ENCODE data around the gene CACNA2D2. TPM values are rescaled to one million over a fixed set of nuclear protein-coding genes. Genes with fewer than 3 reads are reported as not detected.

CACNA2D2 gene
- total RNA-seq, 2 donors from 2014 or later, result 5.6 to 9.1 TPM

DNA sequence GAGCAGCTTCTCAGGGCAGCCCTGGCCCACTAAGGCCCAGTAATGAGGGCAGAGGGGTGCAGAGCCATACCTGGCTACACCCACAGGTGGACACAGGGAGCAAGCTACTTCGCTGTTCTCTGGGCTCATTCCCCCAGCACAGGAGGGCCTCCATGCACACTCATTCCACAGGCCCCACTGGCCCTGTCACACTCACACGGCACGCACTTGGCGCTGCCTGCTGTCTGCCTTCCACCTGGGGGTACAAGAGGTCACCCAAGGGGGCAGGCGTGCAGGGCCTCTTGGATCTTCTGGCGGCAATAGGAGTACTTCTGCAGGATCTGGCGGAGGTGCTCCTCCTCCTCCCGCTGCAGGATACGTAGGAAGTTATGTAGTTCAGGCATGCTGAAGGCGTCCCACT, 173.1 kb downstream of the CACNA2D2 start:
- Histone ChIP-seq H3K4me1 (replicated peaks) (peaks cover 24% of the 10 kb centered on the region), H3K36me3 (peaks cover 8 to 13% of the 10 kb centered on the region in 2 donors), H3K27me3 (replicated peaks; ENCODE audit: insufficient read depth) (no peaks in the 10 kb centered on the region), H3K4me3 (no peak overlapping the region), H3K9me3 (no peaks in the 10 kb centered on the region), H3K27ac (no peak overlapping the region)
- intact Hi-C loops (cut with DNase I), result no loop called here
- DNase-seq (ENCODE audit: low spot score), result no peak
- TF ChIP-seq POLR2A (IDR thresholded peaks at IDR 0.05) (no peak), POLR2AphosphoS5 (IDR thresholded peaks at IDR 0.05) (no peak)
- WGBS, result 96% methylated on average over 10 of the region's 10 CpGs

DNA sequence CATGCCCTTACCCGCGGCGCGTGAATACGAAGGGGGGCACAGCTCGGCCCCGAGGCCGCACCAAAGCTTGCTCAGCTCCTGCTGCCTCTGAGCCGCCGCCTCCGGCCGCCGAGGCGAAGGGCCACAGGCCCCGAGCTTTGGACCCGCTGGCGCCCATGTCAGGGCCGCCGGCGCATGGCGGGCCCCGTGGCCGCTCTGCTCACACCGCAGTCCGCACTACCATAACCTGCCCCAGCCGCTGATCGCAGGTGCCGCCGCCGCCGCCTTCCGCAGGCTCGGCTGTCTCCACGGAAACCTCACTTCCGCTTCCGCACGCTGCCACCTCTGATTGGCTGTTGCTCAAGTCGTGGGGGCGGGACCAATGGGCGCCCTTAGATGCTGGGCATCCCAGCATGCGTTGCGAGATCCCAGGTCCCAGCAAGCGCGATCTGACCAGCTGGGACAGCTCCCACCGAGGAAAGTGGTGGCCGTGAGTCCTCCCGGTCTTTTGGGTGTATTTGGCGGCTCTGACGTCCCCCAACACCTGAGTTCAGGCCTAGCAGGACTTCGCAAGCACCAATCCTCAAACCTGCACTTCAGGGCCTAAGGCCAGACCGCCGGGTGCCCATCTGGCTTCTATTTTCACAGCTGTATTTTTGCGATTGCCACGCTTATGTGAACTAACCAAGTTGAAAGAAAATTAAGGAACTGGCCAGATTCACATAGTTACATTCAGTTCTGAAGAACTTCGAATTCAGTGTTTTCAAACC, 175.3 kb downstream of the CACNA2D2 start, which contains the start of gene TUSC2:
TUSC2 (minus strand) TSS at position 281 of the 749 bp plus-strand sequence; CDS start at position 157, 124 bp downstream.
- TF ChIP-seq POLR2A (IDR thresholded peaks at IDR 0.05) (peak; percentile 69), POLR2AphosphoS5 (IDR thresholded peaks at IDR 0.05) (peak; percentile 99)
- TF ChIP-seq, protein P1, sequence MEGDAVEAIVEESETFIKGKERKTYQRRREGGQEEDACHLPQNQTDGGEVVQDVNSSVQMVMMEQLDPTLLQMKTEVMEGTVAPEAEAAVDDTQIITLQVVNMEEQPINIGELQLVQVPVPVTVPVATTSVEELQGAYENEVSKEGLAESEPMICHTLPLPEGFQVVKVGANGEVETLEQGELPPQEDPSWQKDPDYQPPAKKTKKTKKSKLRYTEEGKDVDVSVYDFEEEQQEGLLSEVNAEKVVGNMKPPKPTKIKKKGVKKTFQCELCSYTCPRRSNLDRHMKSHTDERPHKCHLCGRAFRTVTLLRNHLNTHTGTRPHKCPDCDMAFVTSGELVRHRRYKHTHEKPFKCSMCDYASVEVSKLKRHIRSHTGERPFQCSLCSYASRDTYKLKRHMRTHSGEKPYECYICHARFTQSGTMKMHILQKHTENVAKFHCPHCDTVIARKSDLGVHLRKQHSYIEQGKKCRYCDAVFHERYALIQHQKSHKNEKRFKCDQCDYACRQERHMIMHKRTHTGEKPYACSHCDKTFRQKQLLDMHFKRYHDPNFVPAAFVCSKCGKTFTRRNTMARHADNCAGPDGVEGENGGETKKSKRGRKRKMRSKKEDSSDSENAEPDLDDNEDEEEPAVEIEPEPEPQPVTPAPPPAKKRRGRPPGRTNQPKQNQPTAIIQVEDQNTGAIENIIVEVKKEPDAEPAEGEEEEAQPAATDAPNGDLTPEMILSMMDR (IDR thresholded peaks at IDR 0.05), result peak in 2 of 4 experiments; percentile 12 to 32
- Histone ChIP-seq H3K27ac (peak within 1 kb of the TSS; percentile 73 to 77), H3K9me3 (no peaks in the 10 kb centered on the region), H3K36me3 (peaks cover 8 to 13% of the 10 kb centered on the region in 2 donors), H3K4me3 (peak within 1 kb of the TSS; percentile 96 to 99), H3K4me1 (replicated peaks) (peaks cover 10% of the 10 kb centered on the region), H3K27me3 (replicated peaks; ENCODE audit: insufficient read depth) (no peaks in the 10 kb centered on the region)
- intact Hi-C loops (cut with DNase I), result no loop called here
- peak; percentile 98 for DNase-seq (ENCODE audit: low spot score)
- 1% methylated on average over 53 of the region's 55 CpGs for WGBS

DNA sequence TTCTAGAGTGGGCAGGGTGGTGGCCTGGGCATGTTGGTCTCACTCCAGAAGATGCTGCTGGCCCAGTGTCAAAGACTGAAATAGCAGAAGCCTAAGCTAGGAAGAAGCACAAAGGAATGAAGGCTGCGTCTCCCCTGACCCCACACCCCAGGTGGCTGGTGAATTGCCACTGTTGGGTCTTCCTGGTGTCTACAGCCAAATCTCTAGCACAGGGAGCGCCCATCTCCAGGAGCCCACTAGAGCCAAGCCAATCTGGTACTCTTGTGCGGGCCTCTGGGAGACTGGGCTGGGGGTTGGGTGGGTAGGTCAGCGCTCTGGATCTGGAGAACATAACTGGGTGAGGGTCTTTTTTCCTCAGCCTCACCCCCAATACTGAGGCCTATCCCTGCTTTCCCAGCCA, 176.3 kb downstream of the CACNA2D2 start:
- WGBS, result 44% methylated on average over 4 of the region's 4 CpGs
- H3K27ac ChIP-seq, result peak overlapping the region in 1 of 2 donors; percentile 77
- H3K27me3 ChIP-seq (replicated peaks; ENCODE audit: insufficient read depth), result no peaks in the 10 kb centered on the region
- DNase-seq (ENCODE audit: low spot score), result no peak
- TF ChIP-seq POLR2AphosphoS5 (IDR thresholded peaks at IDR 0.05) (no peak), POLR2A (IDR thresholded peaks at IDR 0.05) (no peak)
- TF ChIP-seq, protein P1 (IDR thresholded peaks at IDR 0.05), result no peak
- H3K4me1 ChIP-seq (replicated peaks), result peaks cover 9% of the 10 kb centered on the region
- intact Hi-C loops (cut with DNase I), result no loop called here
- peaks cover 8 to 13% of the 10 kb centered on the region in 2 donors for H3K36me3 ChIP-seq
- H3K9me3 ChIP-seq, result no peaks in the 10 kb centered on the region
- H3K4me3 ChIP-seq, result peak overlapping the region; percentile 96 to 99

DNA sequence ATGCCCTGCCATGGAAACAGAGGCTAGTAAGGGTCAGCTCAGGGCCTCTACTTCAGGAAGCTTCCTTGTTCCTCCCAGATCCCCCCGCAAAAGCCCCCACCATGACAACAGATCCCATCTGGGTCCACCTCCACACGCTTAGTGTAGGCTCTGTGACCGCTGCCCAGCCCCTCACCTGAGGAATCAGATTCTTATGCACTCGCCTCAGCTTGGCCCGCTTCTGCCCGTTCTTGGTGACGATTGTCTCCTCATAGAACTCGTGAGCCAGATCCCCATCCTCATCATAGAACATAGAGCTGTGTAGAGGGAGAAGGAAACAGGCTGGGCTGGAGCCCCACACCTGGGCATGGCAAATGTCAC, 177.3 kb downstream of the CACNA2D2 start:
- TF ChIP-seq POLR2AphosphoS5 (IDR thresholded peaks at IDR 0.05), result no peak
- no peak for TF ChIP-seq POLR2A (IDR thresholded peaks at IDR 0.05)
- TF ChIP-seq, protein P1 (IDR thresholded peaks at IDR 0.05), result no peak
- Histone ChIP-seq H3K27ac (no peak overlapping the region), H3K4me1 (replicated peaks) (peaks cover 9% of the 10 kb centered on the region), H3K36me3 (peaks cover under 1 to 13% of the 10 kb centered on the region in 2 donors), H3K9me3 (no peaks in the 10 kb centered on the region), H3K27me3 (replicated peaks; ENCODE audit: insufficient read depth) (no peaks in the 10 kb centered on the region), H3K4me3 (no peak overlapping the region)
- intact Hi-C loops (cut with DNase I), result no loop called here
- WGBS, result 79% methylated on average over 8 of the region's 8 CpGs
- DNase-seq (ENCODE audit: low spot score), result no peak

DNA sequence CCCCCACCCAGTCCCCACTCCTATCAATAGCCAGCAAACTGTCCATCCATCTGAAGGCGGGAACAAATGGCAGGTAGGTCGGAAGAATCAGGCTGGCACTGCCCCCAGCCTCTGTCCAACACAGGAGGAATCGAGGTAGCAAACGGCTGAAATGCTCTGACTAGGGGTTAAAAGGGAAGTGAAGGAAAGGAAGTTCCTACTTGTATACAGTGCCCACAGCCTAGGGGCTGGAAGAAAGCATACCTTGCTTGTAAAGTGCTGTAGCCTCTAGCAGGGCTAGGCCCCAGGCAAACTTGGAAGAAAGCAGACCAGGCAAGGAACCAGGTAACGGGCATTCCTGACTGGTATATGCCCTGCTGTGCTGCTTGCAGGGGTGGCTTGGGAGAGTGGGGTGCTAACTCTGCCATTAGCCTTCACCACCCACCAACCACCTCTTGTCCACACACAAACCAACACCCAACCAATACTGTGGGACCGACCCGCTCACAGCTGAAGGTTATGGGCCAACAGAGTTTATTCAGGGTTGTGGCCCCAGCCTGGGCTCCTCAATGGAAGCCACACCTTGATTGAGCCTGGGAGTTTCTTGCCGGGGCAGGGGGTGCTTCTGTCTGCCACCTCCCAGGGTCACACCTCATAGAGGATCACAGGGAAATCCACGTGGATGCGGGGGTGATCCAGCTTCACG, 177.8 kb downstream of the CACNA2D2 start:
- intact Hi-C loops (cut with DNase I), result no loop called here
- no peak for DNase-seq (ENCODE audit: low spot score)
- H3K27ac ChIP-seq, result no peak overlapping the region
- H3K9me3 ChIP-seq, result no peaks in the 10 kb centered on the region
- no peaks in the 10 kb centered on the region for H3K27me3 ChIP-seq (replicated peaks; ENCODE audit: insufficient read depth)
- 86% methylated on average over 11 of the region's 11 CpGs for WGBS
- H3K4me1 ChIP-seq (replicated peaks), result peaks cover 9% of the 10 kb centered on the region
- no peak overlapping the region for H3K4me3 ChIP-seq
- peaks cover 0 to 11% of the 10 kb centered on the region in 2 donors for H3K36me3 ChIP-seq
- TF ChIP-seq POLR2AphosphoS5 (IDR thresholded peaks at IDR 0.05), result no peak
- no peak for TF ChIP-seq POLR2A (IDR thresholded peaks at IDR 0.05)
- TF ChIP-seq, protein P1 (IDR thresholded peaks at IDR 0.05), result no peak

All from prostate gland (tissue), 2 donors.